ENCODE data around the gene SAPCD2. TPM values are rescaled to one million over a fixed set of nuclear protein-coding genes. Genes with fewer than 3 reads are reported as not detected.

SAPCD2 gene
- total RNA-seq, 6 experiments from 2014 or later: 0.05 to 0.43 (median 0.22) TPM; not detected in 1

GRCh38 chr9:137020771-137021567 lies 49.4 kb downstream of the SAPCD2 start:
- no peaks in the 10 kb centered on the region for H3K27me3 ChIP-seq
- H3K4me1 ChIP-seq: peaks cover 0 to 33% (median 14%) of the 10 kb centered on the region in 4 donors
- peaks cover 0 to 8% (median 1%) of the 10 kb centered on the region in 4 donors for H3K36me3 ChIP-seq
- ATAC-seq (no peak), DNase-seq (no peak)
- no CpG with 5 or more reads among the region's 32 CpGs for WGBS (ENCODE audit: insufficient coverage, low coverage, low lambda C conversion rate, missing lambda C conversion rate)
- intact Hi-C loops (cut with DNase I): no loop called here
- no peak for TF ChIP-seq POLR2A (IDR thresholded peaks at IDR 0.05)
- TF ChIP-seq, protein P1, sequence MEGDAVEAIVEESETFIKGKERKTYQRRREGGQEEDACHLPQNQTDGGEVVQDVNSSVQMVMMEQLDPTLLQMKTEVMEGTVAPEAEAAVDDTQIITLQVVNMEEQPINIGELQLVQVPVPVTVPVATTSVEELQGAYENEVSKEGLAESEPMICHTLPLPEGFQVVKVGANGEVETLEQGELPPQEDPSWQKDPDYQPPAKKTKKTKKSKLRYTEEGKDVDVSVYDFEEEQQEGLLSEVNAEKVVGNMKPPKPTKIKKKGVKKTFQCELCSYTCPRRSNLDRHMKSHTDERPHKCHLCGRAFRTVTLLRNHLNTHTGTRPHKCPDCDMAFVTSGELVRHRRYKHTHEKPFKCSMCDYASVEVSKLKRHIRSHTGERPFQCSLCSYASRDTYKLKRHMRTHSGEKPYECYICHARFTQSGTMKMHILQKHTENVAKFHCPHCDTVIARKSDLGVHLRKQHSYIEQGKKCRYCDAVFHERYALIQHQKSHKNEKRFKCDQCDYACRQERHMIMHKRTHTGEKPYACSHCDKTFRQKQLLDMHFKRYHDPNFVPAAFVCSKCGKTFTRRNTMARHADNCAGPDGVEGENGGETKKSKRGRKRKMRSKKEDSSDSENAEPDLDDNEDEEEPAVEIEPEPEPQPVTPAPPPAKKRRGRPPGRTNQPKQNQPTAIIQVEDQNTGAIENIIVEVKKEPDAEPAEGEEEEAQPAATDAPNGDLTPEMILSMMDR (IDR thresholded peaks at IDR 0.05): no peak
- H3K9me3 ChIP-seq: no peaks in the 10 kb centered on the region
- no peak overlapping the region for H3K27ac ChIP-seq
- no peak overlapping the region for H3K4me3 ChIP-seq

DNA sequence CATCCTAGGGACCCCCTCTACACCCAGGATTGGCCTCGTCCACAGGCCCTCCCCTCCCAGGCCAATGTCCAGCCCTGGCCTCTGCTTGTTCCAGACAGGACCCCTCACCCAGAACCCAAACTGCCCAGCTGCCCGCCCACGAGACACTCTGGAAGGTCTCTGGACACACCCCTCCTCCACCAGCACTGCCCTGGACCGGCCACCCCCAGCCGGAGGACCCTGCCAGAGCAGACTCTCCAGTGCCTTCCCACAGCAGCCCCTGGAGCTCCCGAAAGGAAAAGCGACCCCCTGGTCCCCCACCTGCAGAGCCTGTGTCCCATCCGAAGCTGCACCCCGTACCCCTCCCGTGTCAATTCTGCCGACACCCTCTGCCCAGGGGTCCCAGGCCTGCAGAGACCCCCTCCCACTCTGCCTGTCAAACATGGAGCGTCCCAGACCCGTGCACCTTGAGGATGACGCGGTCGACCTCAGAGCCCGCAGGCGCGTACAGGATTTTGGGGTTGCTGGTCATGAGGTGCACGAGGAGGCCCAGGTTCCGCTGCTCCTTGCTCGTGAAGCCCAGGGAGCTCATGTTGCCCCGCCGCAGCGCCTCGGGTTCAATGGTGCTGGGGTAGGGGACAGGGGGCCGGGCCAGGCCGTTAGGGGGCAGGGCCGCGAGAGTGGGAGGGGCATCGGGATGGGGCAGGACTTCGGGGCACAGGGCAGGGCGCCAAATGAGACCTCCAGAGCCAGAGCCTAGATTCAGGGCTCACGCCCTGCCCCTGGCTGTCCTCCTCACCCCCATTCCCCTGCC lies 50.3 kb downstream of the SAPCD2 start:
- DNase-seq (no peak), ATAC-seq (no peak)
- Histone ChIP-seq H3K36me3 (peaks cover 0 to 15% (median 1%) of the 10 kb centered on the region in 4 donors), H3K27me3 (no peaks in the 10 kb centered on the region), H3K27ac (no peak overlapping the region), H3K4me1 (peaks cover 0 to 24% (median 10%) of the 10 kb centered on the region in 4 donors), H3K4me3 (no peak overlapping the region), H3K9me3 (no peaks in the 10 kb centered on the region)
- TF ChIP-seq, protein P1 (IDR thresholded peaks at IDR 0.05): no peak
- TF ChIP-seq POLR2A (IDR thresholded peaks at IDR 0.05): no peak
- WGBS (ENCODE audit: insufficient coverage, low coverage, low lambda C conversion rate, missing lambda C conversion rate): 92% methylated on average over 13 of the region's 34 CpGs
- intact Hi-C loops (cut with DNase I): no loop called here

- Histone ChIP-seq H3K4me3 (no peak overlapping the region), H3K36me3 (peaks cover 0 to 17% (median 1%) of the 10 kb centered on the region in 4 donors), H3K9me3 (no peaks in the 10 kb centered on the region), H3K27ac (no peak overlapping the region), H3K27me3 (no peaks in the 10 kb centered on the region), H3K4me1 (peaks cover 0 to 18% (median 9%) of the 10 kb centered on the region in 4 donors)
- ATAC-seq: no peak
- no peak for DNase-seq
- intact Hi-C loops (cut with DNase I): no loop called here
- TF ChIP-seq, protein P1 (IDR thresholded peaks at IDR 0.05): no peak
- no peak for TF ChIP-seq POLR2A (IDR thresholded peaks at IDR 0.05)
- WGBS (ENCODE audit: insufficient coverage, low coverage, low lambda C conversion rate, missing lambda C conversion rate): 100% methylated on average over 1 of the region's 36 CpGs
These were observed 51.4 kb downstream of the SAPCD2 start for GRCh38 chr9:137018761-137019559.

GRCh38 chr9:137017791-137018497 lies 52.4 kb downstream of the SAPCD2 start:
- H3K4me3 ChIP-seq: no peak overlapping the region
- H3K9me3 ChIP-seq: no peaks in the 10 kb centered on the region
- no peak for ATAC-seq
- intact Hi-C loops (cut with DNase I): no loop called here
- H3K27ac ChIP-seq: no peak overlapping the region
- TF ChIP-seq, protein P1 (IDR thresholded peaks at IDR 0.05): no peak
- no peak for TF ChIP-seq POLR2A (IDR thresholded peaks at IDR 0.05)
- peaks cover 0 to 8% (median 4%) of the 10 kb centered on the region in 4 donors for H3K4me1 ChIP-seq
- no peak for DNase-seq
- H3K27me3 ChIP-seq: no peaks in the 10 kb centered on the region
- WGBS (ENCODE audit: insufficient coverage, low coverage, low lambda C conversion rate, missing lambda C conversion rate): 88% methylated on average over 8 of the region's 45 CpGs
- peaks cover 0 to 17% (median 1%) of the 10 kb centered on the region in 4 donors for H3K36me3 ChIP-seq

Measured in right lobe of liver (tissue), 6 donors.